Heart left ventricle (tissue), 16 donors: ENCODE results near the gene ABCD1. TPM values are rescaled to one million over a fixed set of nuclear protein-coding genes. Genes with fewer than 3 reads are reported as not detected.

ENCODE experiments used
- ATAC-seq, 4 donors: fragments of 200-7000 bp; cut with Tn5 transposase; one replicate each; pipeline ENCODE4 v1.9.1; 2020 to 2022; ENCODE audit warnings: moderate library complexity in 4 of 4, mild to moderate bottlenecking in 3 of 4, moderate number of reproducible peaks in 1 of 4
- DNase-seq, 5 donors: peaks; one replicate each; pipeline ENCODE4 v3.0.0-alpha.2; 2020
- H3K27ac ChIP-seq, 12 donors: fragments of 200-600 bp; sonication (generic) in 4 of 12; one replicate each; pipeline versions ENCODE4 v1.5.0 to v1.8.0; 2016 to 2022; ENCODE audit warnings: mild to moderate bottlenecking in 2 of 12
- H3K27me3 ChIP-seq, 9 donors: fragments of 200-600 bp; sonication (generic) in 2 of 9; one replicate each; pipeline versions ENCODE4 v1.5.1 to v1.8.0; 2016 to 2022; ENCODE audit warnings: mild to moderate bottlenecking in 3 of 9
- H3K36me3 ChIP-seq, 9 donors: fragments of 200-600 bp; sonication (generic) in 2 of 9; one replicate each; pipeline versions ENCODE4 v1.5.0 to v1.8.0; 2018 to 2022; ENCODE audit warnings: mild to moderate bottlenecking in 2 of 9
- H3K4me1 ChIP-seq, 12 donors: fragments of 200-600 bp; sonication (generic) in 4 of 12; one replicate each; pipeline versions ENCODE4 v1.5.0 to v1.8.0; 2016 to 2022; ENCODE audit warnings: mild to moderate bottlenecking in 3 of 12
- H3K4me3 ChIP-seq, 12 donors: fragments of 200-600 bp; sonication (generic) in 4 of 12; one replicate each; pipeline versions ENCODE4 v1.5.0 to v1.8.0; 2017 to 2022; ENCODE audit warnings: mild to moderate bottlenecking in 9 of 12, moderate library complexity in 4 of 12
- H3K9me3 ChIP-seq, 12 donors: fragments of 200-600 bp; sonication (generic) in 4 of 12; one replicate each; pipeline versions ENCODE4 v1.5.0 to v1.8.0; 2016 to 2022; ENCODE audit warnings: mild to moderate bottlenecking in 1 of 12
- POLR2A ChIP-seq, 2 donors: fragments of 450-650 bp; IDR thresholded peaks; one replicate each; pipeline ENCODE4 v1.6.1; 2017; ENCODE audit warnings: antibody characterized with exemption in 2 of 2, mild to moderate bottlenecking in 2 of 2, moderate library complexity in 2 of 2
- WGBS, 4 donors: extraction: QIAGEN DNeasy Blood & Tissue Kit in 2 of 4; methylation state at CpG; one replicate each; pipeline versions ENCODE4 v1.1.5 to v1.1.7; 2013 to 2018; 5-methylcytosine and 5-hydroxymethylcytosine counted together
- intact Hi-C, 10 donors: fragments of 100-400 bp; cut with DNase I; formaldehyde crosslinking; loops; one replicate each; pipeline versions ENCODE4 v1.11.1 to v1.14.2; 2022
- polyA plus RNA-seq, 2 donors: library from polyadenylated mRNA; stranded (reverse); fragments of 200-250 nt; gene quantifications; one replicate each; pipeline ENCODE4 v1.2.3, GENCODE V29; 2013
- total RNA-seq, 9 donors: library from RNA; depleted of rRNA in 2 of 9; stranded (reverse); fragments of >200 nt in 2 of 9; fragmentation: NEBNext Ultra II Directional in 3 of 9; extraction: Animal tissue kit (Norgen Biotek cat#: 25700) in 3 of 9; gene quantifications; one replicate each; pipeline versions ENCODE4 v1.1.0 to v1.2.4, GENCODE V29; 2016 to 2023
- TF ChIP-seq, protein P1 (sequence below), 12 donors: fragments of 200-600 bp; sonication (generic) in 4 of 12; IDR thresholded peaks; one replicate each; pipeline versions ENCODE4 v1.5.0 to v1.8.0; 2018 to 2022; ENCODE audit warnings: antibody characterized with exemption in 12 of 12, mild to moderate bottlenecking in 5 of 12
- donor health status: ischemic (EF 13 %, LVEDD 7.1; RV severe dilation, severe dysfunction).
- donor health status: healthy with polysubstance abuse.
- donor health status: DM: no; HTN: yes; CAD: no.
- donor health status: DM: no; HTN: no; CAD: no.
- donor health status: ischemic (EF 25% LVEDD 6.9; RV normal size, moderate dysfunction).
- donor health status: ischemic (EF 25% LVEDD 5.7; RV mildly dilated, moderate dysfunction).
- donor health status: healthy.
- donor health status: DM: yes; HTN: yes; CAD: no.
- donor health status: ischemic (EF 35%, LVEDD 5.7; RV mildly dilated, moderate dysfunction).
- donor health status: nonischemic (EF 11% LVEDD 7.7; RV severe dilation, severe dysfunction).
- donor health status: DM: yes; HTN: yes; CAD: no.
- donor health status: PGD.
- donor health status: ischemic (EF 29% LVEDD 5.4; RV normal size, mild dysfunction).
- donor health status: nonischemic (EF 23%, LVEDD 6.1; RV moderate dilation, normal function).

The ABCD1 gene
- total and polyA plus RNA-seq, 11 donors: 12.9 to 25.6 (median 15.6) TPM

DNA sequence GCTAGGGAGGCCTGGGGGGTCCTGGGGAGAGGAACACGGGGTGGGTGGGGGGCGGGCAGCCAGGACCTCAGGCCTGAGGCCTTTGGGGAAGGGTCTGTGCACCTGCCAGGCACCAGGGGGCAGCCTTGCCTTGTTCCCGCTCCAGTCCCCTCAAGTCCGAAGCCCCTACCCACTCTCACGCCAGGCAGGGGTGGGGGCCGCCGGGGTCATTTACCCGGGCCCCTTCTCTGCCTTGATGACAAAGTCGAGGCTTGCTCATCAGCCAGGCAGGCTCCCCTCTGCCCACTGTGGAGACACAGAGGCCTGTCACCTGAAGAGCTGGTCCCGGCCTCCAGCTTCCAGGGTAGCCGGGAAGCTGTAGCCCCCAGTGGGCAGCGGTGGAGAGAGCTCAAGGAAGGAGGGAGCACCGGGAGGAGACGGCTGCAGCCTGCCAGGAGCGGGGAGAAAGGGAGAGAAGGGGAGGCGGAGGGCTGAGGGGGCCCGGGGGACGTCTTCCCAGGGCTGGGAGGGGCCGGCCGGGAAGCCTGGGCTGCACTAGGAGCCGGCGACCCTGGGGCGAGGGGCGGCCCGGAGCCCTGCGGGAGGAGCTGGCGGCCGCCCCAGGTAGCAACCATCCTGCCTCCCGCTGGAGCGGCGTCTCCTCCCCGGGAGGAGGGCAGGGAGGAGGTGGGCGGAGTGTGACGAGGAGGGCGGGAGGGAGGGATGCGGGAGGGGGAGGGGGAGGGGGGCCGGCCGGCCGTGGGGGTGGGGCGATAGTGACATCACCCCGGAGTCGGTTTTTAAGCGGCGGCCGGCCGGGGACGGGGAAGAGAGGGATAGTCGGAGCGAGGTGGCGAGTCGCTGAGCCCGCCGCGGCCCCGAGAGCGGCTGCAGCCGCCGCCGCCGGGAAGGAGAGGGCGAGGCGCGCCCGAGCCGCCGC lies 37.3 kb upstream of the ABCD1 start, which contains the start of gene SLC6A8:
Gene SLC6A8 (plus strand): TSS at position 806 of the 919 bp plus-strand sequence. CDS start 649 bp downstream, outside the sequence.
- DNase-seq (peak; percentile 78 to 89 (median 79)), ATAC-seq (peak; percentile 43 to 69 (median 56))
- H3K27ac ChIP-seq: peak within 1 kb of the TSS; percentile 58 to 92 (median 80)
- peaks cover 0 to 4% (median 0%) of the 10 kb centered on the region in 12 donors for H3K9me3 ChIP-seq
- H3K4me3 ChIP-seq: peak within 1 kb of the TSS in 11 of 12 donors; percentile 20 to 69 (median 50)
- 1 to 46% (median 21%) methylated on average over 27 to 60 of the region's 66 CpGs for WGBS, 4 donors
- TF ChIP-seq, protein P1, sequence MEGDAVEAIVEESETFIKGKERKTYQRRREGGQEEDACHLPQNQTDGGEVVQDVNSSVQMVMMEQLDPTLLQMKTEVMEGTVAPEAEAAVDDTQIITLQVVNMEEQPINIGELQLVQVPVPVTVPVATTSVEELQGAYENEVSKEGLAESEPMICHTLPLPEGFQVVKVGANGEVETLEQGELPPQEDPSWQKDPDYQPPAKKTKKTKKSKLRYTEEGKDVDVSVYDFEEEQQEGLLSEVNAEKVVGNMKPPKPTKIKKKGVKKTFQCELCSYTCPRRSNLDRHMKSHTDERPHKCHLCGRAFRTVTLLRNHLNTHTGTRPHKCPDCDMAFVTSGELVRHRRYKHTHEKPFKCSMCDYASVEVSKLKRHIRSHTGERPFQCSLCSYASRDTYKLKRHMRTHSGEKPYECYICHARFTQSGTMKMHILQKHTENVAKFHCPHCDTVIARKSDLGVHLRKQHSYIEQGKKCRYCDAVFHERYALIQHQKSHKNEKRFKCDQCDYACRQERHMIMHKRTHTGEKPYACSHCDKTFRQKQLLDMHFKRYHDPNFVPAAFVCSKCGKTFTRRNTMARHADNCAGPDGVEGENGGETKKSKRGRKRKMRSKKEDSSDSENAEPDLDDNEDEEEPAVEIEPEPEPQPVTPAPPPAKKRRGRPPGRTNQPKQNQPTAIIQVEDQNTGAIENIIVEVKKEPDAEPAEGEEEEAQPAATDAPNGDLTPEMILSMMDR (IDR thresholded peaks at IDR 0.05): peak in 11 of 12 donors; percentile 20 to 54 (median 36)
- no peak for TF ChIP-seq POLR2A (IDR thresholded peaks at IDR 0.05)
- peaks cover 0 to 18% (median 0%) of the 10 kb centered on the region in 9 donors for H3K27me3 ChIP-seq
- peaks cover 0 to 8% (median 0%) of the 10 kb centered on the region in 12 donors for H3K4me1 ChIP-seq
- intact Hi-C loops: loop anchor here in 1 of 10 donors (1.0 kb wide), 1 partner anchor 21 kb away; no protein-coding TSS in a partner anchor
- H3K36me3 ChIP-seq: no peaks in the 10 kb centered on the region

DNA sequence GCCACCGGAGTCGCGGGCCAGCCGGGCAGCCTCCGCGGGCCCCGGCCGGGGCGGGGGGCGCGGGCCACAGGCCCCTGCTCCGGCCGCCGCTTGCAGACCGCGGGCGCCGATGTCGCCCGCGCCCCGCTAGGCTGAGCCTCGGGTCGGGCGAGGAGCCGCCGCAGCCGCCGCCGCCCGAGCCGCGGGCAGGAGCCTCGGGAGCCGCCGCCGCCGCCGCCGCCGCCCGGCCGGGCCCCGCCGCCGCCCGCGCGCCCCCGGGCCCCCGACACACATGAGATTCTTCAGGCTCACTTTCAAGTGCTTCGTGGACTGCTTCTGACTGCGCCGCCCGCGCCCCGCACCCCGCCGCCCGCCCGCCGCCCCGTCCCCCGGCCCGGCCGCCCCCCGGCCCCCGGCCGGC lies 36.6 kb upstream of the ABCD1 start:
- TF ChIP-seq, protein P1 (IDR thresholded peaks at IDR 0.05): no peak
- no peak for TF ChIP-seq POLR2A (IDR thresholded peaks at IDR 0.05)
- Histone ChIP-seq H3K4me3 (peak overlapping the region in 1 of 12 donors; percentile 69), H3K36me3 (no peaks in the 10 kb centered on the region), H3K27ac (peak overlapping the region in 1 of 12 donors; percentile 92), H3K9me3 (peaks cover 0 to 4% (median 0%) of the 10 kb centered on the region in 12 donors), H3K27me3 (peaks cover 0 to 18% (median 0%) of the 10 kb centered on the region in 9 donors), H3K4me1 (peaks cover 0 to 13% (median 0%) of the 10 kb centered on the region in 12 donors)
- 0 to 40% (median 1%) methylated on average over 1 to 59 of the region's 69 CpGs; no CpG with 5 or more reads in 1 of the 4 donors for WGBS, 4 donors
- DNase-seq: peak in 2 of 5 donors; percentile 14 to 16
- intact Hi-C loops: no loop called here
- no peak for ATAC-seq

DNA sequence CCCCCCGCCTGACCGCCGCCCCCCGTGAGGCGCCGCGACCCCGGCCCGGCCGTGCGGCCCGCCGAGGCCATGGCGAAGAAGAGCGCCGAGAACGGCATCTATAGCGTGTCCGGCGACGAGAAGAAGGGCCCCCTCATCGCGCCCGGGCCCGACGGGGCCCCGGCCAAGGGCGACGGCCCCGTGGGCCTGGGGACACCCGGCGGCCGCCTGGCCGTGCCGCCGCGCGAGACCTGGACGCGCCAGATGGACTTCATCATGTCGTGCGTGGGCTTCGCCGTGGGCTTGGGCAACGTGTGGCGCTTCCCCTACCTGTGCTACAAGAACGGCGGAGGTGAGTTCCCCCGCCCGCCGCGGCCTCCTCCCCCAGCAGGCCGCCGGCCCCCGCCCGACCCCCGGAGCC lies 36.1 kb upstream of the ABCD1 start:
- Histone ChIP-seq H3K27ac (peak overlapping the region; percentile 58 to 92 (median 80)), H3K36me3 (no peaks in the 10 kb centered on the region), H3K27me3 (peaks cover 0 to 18% (median 0%) of the 10 kb centered on the region in 9 donors), H3K4me3 (peak overlapping the region in 11 of 12 donors; percentile 20 to 69 (median 50)), H3K4me1 (peaks cover 0 to 16% (median 0%) of the 10 kb centered on the region in 12 donors), H3K9me3 (peaks cover 0 to 2% (median 0%) of the 10 kb centered on the region in 12 donors)
- intact Hi-C loops: no loop called here
- WGBS, 4 donors: 1 to 10% (median 1%) methylated on average over 2 to 54 of the region's 57 CpGs; no CpG with 5 or more reads in 1 of the 4 donors
- no peak for TF ChIP-seq POLR2A (IDR thresholded peaks at IDR 0.05)
- TF ChIP-seq, protein P1 (IDR thresholded peaks at IDR 0.05): no peak
- ATAC-seq: no peak
- DNase-seq: peak in 1 of 5 donors; percentile 19
